Measurements from ENCODE around the gene ATP9A. TPM values are rescaled to one million over a fixed set of nuclear protein-coding genes. Genes with fewer than 3 reads are reported as not detected.
"Not testable (repeated sequence)": the region's sequence is repeated elsewhere in the genome, so short reads cannot be mapped to it uniquely, and the experiment has no call there.

The ATP9A gene
- total RNA-seq, 5 donors from 2014 or later (not counting 1 experiment from before 2014, with no cell fraction given): 0.44 to 0.85 (median 0.72) TPM

DNA sequence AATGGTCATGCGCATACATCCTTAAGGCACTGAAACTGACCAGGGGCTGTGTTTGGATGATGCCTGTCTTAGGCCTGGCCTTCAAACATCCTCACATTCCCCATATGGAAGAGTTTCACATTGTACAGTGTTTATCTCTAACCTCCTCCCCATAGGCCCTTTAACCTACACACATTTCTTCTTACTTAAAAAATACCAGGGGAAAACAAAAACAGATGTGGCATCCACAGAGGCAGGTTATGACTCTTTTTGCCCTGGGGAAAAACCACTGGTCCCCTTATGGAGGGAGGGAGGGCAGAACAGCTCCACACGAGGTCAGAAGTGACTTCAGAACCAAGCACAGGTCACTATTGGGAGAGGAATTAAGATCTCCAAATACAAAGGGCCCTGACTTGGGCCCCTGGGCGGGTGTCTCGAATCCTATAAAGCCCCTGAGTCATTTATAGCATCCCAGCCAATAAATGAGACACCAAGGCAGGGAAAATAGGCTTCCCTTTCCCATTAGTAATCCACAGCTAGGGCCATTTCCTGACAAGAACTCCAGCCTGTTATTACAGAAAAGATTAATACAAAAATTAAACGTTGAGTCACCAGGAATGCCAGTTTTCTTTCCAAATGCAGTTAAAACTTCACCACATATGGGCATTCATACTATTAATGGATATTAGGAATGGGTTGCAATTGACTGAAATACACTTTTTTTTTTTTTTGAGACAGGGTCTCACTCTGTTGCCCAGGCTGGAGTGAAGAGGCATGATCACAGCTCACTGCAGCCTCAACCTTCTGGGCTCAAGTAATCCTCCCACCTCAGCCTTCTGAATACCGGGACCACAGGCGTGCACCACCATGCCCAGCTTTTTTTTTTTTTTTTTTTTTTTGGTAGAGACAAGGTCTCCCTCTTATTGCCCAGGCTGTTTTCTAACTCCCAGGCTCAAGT is 107.2 kb downstream of the ATP9A start:
- H3K4me1 Mint-ChIP-seq: peaks cover 6 to 18% (median 12%) of the 10 kb centered on the region in 3 donors
- no peaks in the 10 kb centered on the region for H3K36me3 ChIP-seq (ENCODE audit: control insufficient read depth in 2 of 2, extremely low read depth in 1 of 2, insufficient read depth in 1 of 2, low read length in 1 of 2)
- no peak overlapping the region for H3K4me3 Mint-ChIP-seq
- H3K9me3 ChIP-seq: no peaks in the 10 kb centered on the region
- H3K36me3 Mint-ChIP-seq: no peaks in the 10 kb centered on the region
- H3K27ac Mint-ChIP-seq: no peak overlapping the region
- WGBS (ENCODE audit: insufficient coverage): 50% methylated on average over 1 of the region's 7 CpGs
- peaks cover 0 to 18% of the 10 kb centered on the region in 2 experiments for H3K4me1 ChIP-seq (ENCODE audit: control insufficient read depth in 1 of 2, extremely low read depth in 1 of 2, insufficient read depth in 2 of 2, low read length in 2 of 2)
- no peak overlapping the region for H3K27ac ChIP-seq (ENCODE audit: low read length)
- no peak overlapping the region for H3K4me3 ChIP-seq (ENCODE audit: control insufficient read depth in 1 of 2, extremely low read depth in 1 of 2, low read length in 1 of 2)
- H3K9me3 Mint-ChIP-seq: no peaks in the 10 kb centered on the region
- peaks cover 0 to 9% of the 10 kb centered on the region in 2 experiments for H3K27me3 ChIP-seq (replicated peaks in 1 of 2; ENCODE audit: control insufficient read depth in 2 of 2, extremely low read depth in 1 of 2, insufficient read depth in 2 of 2, low read length in 1 of 2)
- ATAC-seq (replicated peaks in 1 of 4) (no peak), DNase-seq (no peak)
- POLR2A ChIA-PET: no interaction called here
- CTCF ChIA-PET: interaction anchor here in 1 of 2 donors (0.7 kb wide), 1 partner anchor 229 kb away, joined by 5 read pairs; no protein-coding TSS in a partner anchor
- peaks cover 0 to 5% of the 10 kb centered on the region in 2 donors for H3K27me3 Mint-ChIP-seq

DNA sequence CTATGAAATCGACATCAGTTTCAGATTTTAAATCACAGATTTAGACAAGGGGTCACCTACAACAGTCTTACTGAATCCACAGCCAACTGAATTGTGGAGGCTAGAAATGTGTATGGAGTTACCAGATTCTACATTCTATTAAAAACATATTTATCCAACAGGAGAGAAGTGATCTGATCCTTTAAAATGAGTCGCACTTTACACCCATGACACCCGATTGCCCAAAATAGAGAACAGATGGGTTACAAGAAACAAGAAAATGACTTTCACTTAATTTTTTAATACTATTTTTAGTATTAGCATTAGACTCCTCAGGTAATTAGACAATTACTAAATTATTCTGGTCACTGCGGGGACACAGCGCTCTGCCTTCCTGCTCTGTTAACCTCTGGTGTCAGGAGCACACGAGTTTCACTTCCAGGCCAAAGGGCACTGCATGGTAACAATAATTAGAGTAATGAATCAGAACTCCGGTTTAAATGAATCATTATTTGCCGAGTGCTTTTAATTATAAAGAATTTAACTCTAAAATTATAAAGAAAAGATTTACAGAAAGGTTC is 108.6 kb downstream of the ATP9A start:
- Histone ChIP-seq H3K36me3 (ENCODE audit: control insufficient read depth in 2 of 2, extremely low read depth in 1 of 2, insufficient read depth in 1 of 2, low read length in 1 of 2) (no peaks in the 10 kb centered on the region), H3K27me3 (replicated peaks in 1 of 2; ENCODE audit: control insufficient read depth in 2 of 2, extremely low read depth in 1 of 2, insufficient read depth in 2 of 2, low read length in 1 of 2) (peaks cover 0 to 9% of the 10 kb centered on the region in 2 experiments), H3K27ac (ENCODE audit: low read length) (no peak overlapping the region), H3K4me3 (ENCODE audit: control insufficient read depth in 1 of 2, extremely low read depth in 1 of 2, low read length in 1 of 2) (no peak overlapping the region), H3K9me3 (no peaks in the 10 kb centered on the region), H3K4me1 (ENCODE audit: control insufficient read depth in 1 of 2, extremely low read depth in 1 of 2, insufficient read depth in 2 of 2, low read length in 2 of 2) (peaks cover 0 to 15% of the 10 kb centered on the region in 2 experiments)
- CTCF ChIA-PET: no interaction called here
- Mint-ChIP-seq H3K4me3 (no peak overlapping the region), H3K27me3 (peaks cover 0 to 5% of the 10 kb centered on the region in 2 donors), H3K4me1 (peaks cover 6 to 16% (median 12%) of the 10 kb centered on the region in 3 donors), H3K27ac (no peak overlapping the region), H3K9me3 (no peaks in the 10 kb centered on the region), H3K36me3 (no peaks in the 10 kb centered on the region)
- POLR2A ChIA-PET: no interaction called here
- ATAC-seq (replicated peaks in 1 of 4): no peak
- WGBS (ENCODE audit: insufficient coverage): no CpG with 5 or more reads among the region's 8 CpGs
- no peak for DNase-seq

- no peaks in the 10 kb centered on the region for H3K9me3 ChIP-seq
- H3K4me1 Mint-ChIP-seq: peaks cover 6 to 12% (median 8%) of the 10 kb centered on the region in 3 donors
- POLR2A ChIA-PET: no interaction called here
- no peak overlapping the region for H3K4me3 ChIP-seq (ENCODE audit: control insufficient read depth in 1 of 2, extremely low read depth in 1 of 2, low read length in 1 of 2)
- DNase-seq (no peak), ATAC-seq (replicated peaks in 1 of 4) (no peak)
- H3K27ac Mint-ChIP-seq: no peak overlapping the region
- no peaks in the 10 kb centered on the region for H3K9me3 Mint-ChIP-seq
- no peaks in the 10 kb centered on the region for H3K36me3 Mint-ChIP-seq
- H3K27me3 Mint-ChIP-seq: peaks cover 0 to under 1% of the 10 kb centered on the region in 2 donors
- 92% methylated on average over 11 of the region's 21 CpGs for WGBS (ENCODE audit: insufficient coverage)
- H3K36me3 ChIP-seq (ENCODE audit: control insufficient read depth in 2 of 2, extremely low read depth in 1 of 2, insufficient read depth in 1 of 2, low read length in 1 of 2): no peaks in the 10 kb centered on the region
- CTCF ChIA-PET: no interaction called here
- H3K4me1 ChIP-seq (ENCODE audit: control insufficient read depth in 1 of 2, extremely low read depth in 1 of 2, insufficient read depth in 2 of 2, low read length in 2 of 2): peaks cover 0 to 9% of the 10 kb centered on the region in 2 experiments
- no peak overlapping the region for H3K27ac ChIP-seq (ENCODE audit: low read length)
- H3K27me3 ChIP-seq (replicated peaks in 1 of 2; ENCODE audit: control insufficient read depth in 2 of 2, extremely low read depth in 1 of 2, insufficient read depth in 2 of 2, low read length in 1 of 2): peaks cover 0 to 7% of the 10 kb centered on the region in 2 experiments
- H3K4me3 Mint-ChIP-seq: no peak overlapping the region
These were observed 111.4 kb downstream of the ATP9A start for GRCh38 chr20:51656726-51657260.

DNA sequence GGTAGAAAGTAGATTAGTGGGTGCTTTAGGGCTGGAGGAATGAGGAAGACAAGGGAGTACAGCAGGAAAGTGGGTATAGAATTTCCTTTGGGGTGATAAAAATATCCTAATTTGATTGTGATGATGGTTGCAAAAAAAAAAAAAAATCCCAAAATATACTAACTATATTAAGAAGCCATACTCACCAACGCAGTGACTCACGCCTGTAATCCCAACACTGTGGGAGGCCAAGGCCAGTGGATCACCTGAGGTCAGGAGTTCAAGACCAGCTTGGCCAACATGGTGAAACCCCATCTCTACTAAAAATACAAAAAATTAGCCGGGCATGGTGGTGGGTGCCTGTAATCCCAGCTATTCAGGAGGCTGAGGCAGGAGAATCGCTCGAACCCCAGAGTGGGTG is 112.1 kb downstream of the ATP9A start:
- H3K36me3 Mint-ChIP-seq; ATAC-seq (replicated peaks in 1 of 4); H3K4me3 ChIP-seq (ENCODE audit: control insufficient read depth in 1 of 2, extremely low read depth in 1 of 2, low read length in 1 of 2); H3K4me3 Mint-ChIP-seq; H3K36me3 ChIP-seq (ENCODE audit: control insufficient read depth in 2 of 2, extremely low read depth in 1 of 2, insufficient read depth in 1 of 2, low read length in 1 of 2); H3K27me3 Mint-ChIP-seq; H3K4me1 ChIP-seq (ENCODE audit: control insufficient read depth in 1 of 2, extremely low read depth in 1 of 2, insufficient read depth in 2 of 2, low read length in 2 of 2); H3K9me3 Mint-ChIP-seq; CTCF ChIA-PET; POLR2A ChIA-PET; H3K27ac ChIP-seq (ENCODE audit: low read length); H3K9me3 ChIP-seq; H3K27ac Mint-ChIP-seq; DNase-seq; H3K4me1 Mint-ChIP-seq; H3K27me3 ChIP-seq (replicated peaks in 1 of 2; ENCODE audit: control insufficient read depth in 2 of 2, extremely low read depth in 1 of 2, insufficient read depth in 2 of 2, low read length in 1 of 2): not testable (repeated sequence)
- WGBS (ENCODE audit: insufficient coverage): 100% methylated on average over 3 of the region's 5 CpGs

- Histone ChIP-seq H3K27me3 (replicated peaks in 1 of 2; ENCODE audit: control insufficient read depth in 2 of 2, extremely low read depth in 1 of 2, insufficient read depth in 2 of 2, low read length in 1 of 2) (peaks cover 0 to 7% of the 10 kb centered on the region in 2 experiments), H3K9me3 (no peaks in the 10 kb centered on the region), H3K4me3 (ENCODE audit: control insufficient read depth in 1 of 2, extremely low read depth in 1 of 2, low read length in 1 of 2) (no peak overlapping the region), H3K36me3 (ENCODE audit: control insufficient read depth in 2 of 2, extremely low read depth in 1 of 2, insufficient read depth in 1 of 2, low read length in 1 of 2) (no peaks in the 10 kb centered on the region), H3K4me1 (ENCODE audit: control insufficient read depth in 1 of 2, extremely low read depth in 1 of 2, insufficient read depth in 2 of 2, low read length in 2 of 2) (peaks cover 0 to 2% of the 10 kb centered on the region in 2 experiments), H3K27ac (ENCODE audit: low read length) (no peak overlapping the region)
- CTCF ChIA-PET: interaction anchor here in 1 of 2 donors (0.6 kb wide), 1 partner anchor 667 kb away, joined by 3 read pairs; no protein-coding TSS in a partner anchor
- no peaks in the 10 kb centered on the region for H3K9me3 Mint-ChIP-seq
- no peaks in the 10 kb centered on the region for H3K27me3 Mint-ChIP-seq
- H3K4me1 Mint-ChIP-seq: peaks cover 0 to 5% (median 0%) of the 10 kb centered on the region in 3 donors
- no peaks in the 10 kb centered on the region for H3K36me3 Mint-ChIP-seq
- 74% methylated on average over 5 of the region's 5 CpGs for WGBS (ENCODE audit: insufficient coverage)
- no peak overlapping the region for H3K4me3 Mint-ChIP-seq
- no peak overlapping the region for H3K27ac Mint-ChIP-seq
- POLR2A ChIA-PET: no interaction called here
- ATAC-seq (replicated peaks in 1 of 4) (no peak), DNase-seq (no peak)
These were observed 113.7 kb downstream of the ATP9A start for GRCh38 chr20:51654495-51654894.

GRCh38 chr20:51654060-51654459 is 114.1 kb downstream of the ATP9A start:
- CTCF ChIA-PET: interaction anchor here in 1 of 2 donors (0.6 kb wide), 1 partner anchor 666 kb away, joined by 3 read pairs; no protein-coding TSS in a partner anchor
- no peak overlapping the region for H3K4me3 Mint-ChIP-seq
- no peak overlapping the region for H3K4me3 ChIP-seq (ENCODE audit: control insufficient read depth in 1 of 2, extremely low read depth in 1 of 2, low read length in 1 of 2)
- peaks cover 0 to 2% of the 10 kb centered on the region in 2 experiments for H3K4me1 ChIP-seq (ENCODE audit: control insufficient read depth in 1 of 2, extremely low read depth in 1 of 2, insufficient read depth in 2 of 2, low read length in 2 of 2)
- H3K9me3 Mint-ChIP-seq: no peaks in the 10 kb centered on the region
- no peaks in the 10 kb centered on the region for H3K36me3 ChIP-seq (ENCODE audit: control insufficient read depth in 2 of 2, extremely low read depth in 1 of 2, insufficient read depth in 1 of 2, low read length in 1 of 2)
- H3K9me3 ChIP-seq: no peaks in the 10 kb centered on the region
- H3K4me1 Mint-ChIP-seq: peaks cover 0 to 5% (median 0%) of the 10 kb centered on the region in 3 donors
- ATAC-seq (replicated peaks in 1 of 4) (no peak), DNase-seq (no peak)
- peaks cover 0 to 7% of the 10 kb centered on the region in 2 experiments for H3K27me3 ChIP-seq (replicated peaks in 1 of 2; ENCODE audit: control insufficient read depth in 2 of 2, extremely low read depth in 1 of 2, insufficient read depth in 2 of 2, low read length in 1 of 2)
- WGBS (ENCODE audit: insufficient coverage): no CpG with 5 or more reads among the region's 4 CpGs
- POLR2A ChIA-PET: no interaction called here
- no peak overlapping the region for H3K27ac Mint-ChIP-seq
- H3K27me3 Mint-ChIP-seq: no peaks in the 10 kb centered on the region
- no peaks in the 10 kb centered on the region for H3K36me3 Mint-ChIP-seq
- H3K27ac ChIP-seq (ENCODE audit: low read length): no peak overlapping the region
